Kidney (tissue), 14 donors: ENCODE measurements around the gene MAST3. TPM values are rescaled to one million over a fixed set of nuclear protein-coding genes. Genes with fewer than 3 reads are reported as not detected.
A peak's percentile ranks its signal among the peaks of the same experiment; 100 is the strongest.
"Not testable (repeated sequence)": the region's sequence is repeated elsewhere in the genome, so short reads cannot be mapped to it uniquely, and the experiment has no call there.

Experiments used
- DNase-seq, 5 donors: peaks; one replicate each; pipeline ENCODE4 v3.0.0-alpha.2; 2013 to 2020
- FAIRE-seq: peaks from 2 replicates; lab custom pipeline; 2012; peaks lifted over from hg19 to GRCh38; lab: Jason Lieb, UNC
- H3K27ac ChIP-seq, 2 donors: one replicate each; pipeline ENCODE4 v1.7.0; 2013; ENCODE audit warnings: low read depth in 2 of 2, low read length in 2 of 2, inconsistent platforms in 1 of 2
- H3K27me3 ChIP-seq: one replicate; pipeline ENCODE4 v1.7.1; 2013; ENCODE audit warnings: low read length, inconsistent platforms; ENCODE audit not compliant: control insufficient read depth, insufficient read depth
- H3K36me3 ChIP-seq, 3 donors: one replicate each; pipeline versions ENCODE4 v1.7.0 to v1.7.1; 2013; ENCODE audit warnings: low read length in 3 of 3, control low read depth in 1 of 3, inconsistent platforms in 1 of 3; ENCODE audit not compliant: insufficient read depth in 3 of 3, control insufficient read depth in 2 of 3
- H3K4me1 ChIP-seq, 3 donors: one replicate each; pipeline versions ENCODE4 v1.7.0 to v1.7.1; 2013; ENCODE audit warnings: low read length in 3 of 3, inconsistent platforms in 1 of 3, low read depth in 1 of 3; ENCODE audit not compliant: control insufficient read depth in 2 of 3, insufficient read depth in 2 of 3
- H3K4me3 ChIP-seq, 3 donors: one replicate each; pipeline versions ENCODE4 v1.7.0 to v1.8.1; 2013; ENCODE audit warnings: low read length in 3 of 3, control low read depth in 1 of 3, inconsistent platforms in 1 of 3
- H3K9ac ChIP-seq, 3 donors: one replicate each; pipeline versions ENCODE4 v1.7.0 to v1.7.1; 2013; ENCODE audit warnings: low read length in 3 of 3, control low read depth in 1 of 3, inconsistent platforms in 1 of 3
- H3K9me3 ChIP-seq, 3 donors: one replicate each; pipeline versions ENCODE4 v1.7.0 to v1.7.1; 2013; ENCODE audit warnings: low read length in 3 of 3, control low read depth in 1 of 3, inconsistent platforms in 1 of 3; ENCODE audit not compliant: control insufficient read depth in 2 of 3, insufficient read depth in 1 of 3
- CTCF ChIP-seq: IDR thresholded peaks from 3 replicates; pipeline ENCODE4 v1.5.1; 2012; ENCODE audit warnings: mild to moderate bottlenecking, moderate library complexity, borderline replicate concordance; ENCODE audit not compliant: insufficient read depth; ENCODE audit errors: extremely low read depth
- intact Hi-C: fragments of 100-400 bp; cut with DNase I; formaldehyde crosslinking; loops from one replicate; pipeline ENCODE4 v1.11.1; 2022
- polyA plus RNA-seq: library from polyadenylated mRNA; stranded (reverse); fragments of 350-450 nt; fragmentation: Illumina TruSeq; extraction: RNeasy Lipid Tissue Mini Kit (QIAGEN cat#74804); gene quantifications from one replicate; pipeline ENCODE4 v1.2.3, GENCODE V29; 2014; ENCODE audit warnings: low read depth, low replicate concordance; ENCODE audit not compliant: insufficient read depth
- total RNA-seq: library from RNA; stranded (reverse); fragmentation: NEBNext Ultra II Directional; extraction: Animal tissue kit (Norgen Biotek cat#: 25700); gene quantifications from one replicate; pipeline ENCODE4 v1.2.1, GENCODE V29; 2021
- donor health status: control.
- donor health status: control.
- donor health status: control.
- donor health status: control.
- donor health status: control.
- donor health status: DM: yes; HTN: yes; CAD: no.
- donor health status: Normal renal cell carcinoma (clear cell type).

Gene MAST3
- total and polyA plus RNA-seq, 2 donors from 2014 or later, result 5.6 to 16.0 TPM

GRCh38 chr19:18156841-18157464, 59.4 kb downstream of the MAST3 start:
- H3K9me3 ChIP-seq, result no peaks in the 10 kb centered on the region
- FAIRE-seq (peak; percentile 30), DNase-seq (peak; percentile 64 to 96 (median 83))
- no peak overlapping the region for H3K4me3 ChIP-seq
- H3K27ac ChIP-seq, result peak overlapping the region; percentile 65 to 75
- TF ChIP-seq CTCF, result no peak
- peak overlapping the region in 2 of 3 donors; percentile 41 to 59 for H3K9ac ChIP-seq
- peaks cover 0 to 36% (median 15%) of the 10 kb centered on the region in 3 donors for H3K4me1 ChIP-seq
- peaks cover 0 to 4% (median 0%) of the 10 kb centered on the region in 3 donors for H3K36me3 ChIP-seq
- no peaks in the 10 kb centered on the region for H3K27me3 ChIP-seq
- intact Hi-C loops, result no loop called here

- H3K4me1 ChIP-seq, result peaks cover 0 to 36% (median 15%) of the 10 kb centered on the region in 3 donors
- TF ChIP-seq CTCF, result no peak
These were observed 60.0 kb downstream of the MAST3 start for GRCh38 chr19:18157465-18158063.

GRCh38 chr19:18158467-18158866, 60.9 kb downstream of the MAST3 start:
- no peak overlapping the region for H3K27ac ChIP-seq
- no peak for TF ChIP-seq CTCF
- no peaks in the 10 kb centered on the region for H3K27me3 ChIP-seq
- no peak for FAIRE-seq
- no peak for DNase-seq
- H3K4me1 ChIP-seq, result peaks cover 0 to 36% (median 15%) of the 10 kb centered on the region in 3 donors
- H3K4me3 ChIP-seq, result no peak overlapping the region
- H3K9me3 ChIP-seq, result no peaks in the 10 kb centered on the region
- H3K36me3 ChIP-seq, result peaks cover under 1 to 19% (median 4%) of the 10 kb centered on the region in 3 donors
- H3K9ac ChIP-seq, result no peak overlapping the region
- intact Hi-C loops, result no loop called here

More at GRCh38 chr19:18157465-18158063, 60.0 kb downstream of the MAST3 start:
- H3K27ac ChIP-seq, result peak overlapping the region; percentile 11 to 67
- no peaks in the 10 kb centered on the region for H3K27me3 ChIP-seq
- peaks cover 0 to 10% (median 0%) of the 10 kb centered on the region in 3 donors for H3K36me3 ChIP-seq
- H3K9ac ChIP-seq, result peak overlapping the region in 1 of 3 donors; percentile 59
- intact Hi-C loops, result no loop called here
- DNase-seq (peak in 2 of 5 donors; percentile 42 to 68), FAIRE-seq (no peak)
- no peak overlapping the region for H3K4me3 ChIP-seq
- H3K9me3 ChIP-seq, result no peaks in the 10 kb centered on the region

GRCh38 chr19:18159059-18159616, 61.6 kb downstream of the MAST3 start:
- FAIRE-seq, intact Hi-C loops, H3K9ac ChIP-seq, DNase-seq, H3K9me3 ChIP-seq, H3K27ac ChIP-seq, H3K4me3 ChIP-seq, H3K27me3 ChIP-seq: not testable (repeated sequence)
- Histone ChIP-seq H3K4me1 (peaks cover 0 to 31% (median 15%) of the 10 kb centered on the region in 3 donors), H3K36me3 (peaks cover 2 to 21% (median 5%) of the 10 kb centered on the region in 3 donors)
